Naive thymus-derived CD4-positive, alpha-beta T cell (primary cell): ENCODE results near the gene ARID5B. TPM values are rescaled to one million over a fixed set of nuclear protein-coding genes. Genes with fewer than 3 reads are reported as not detected.

Source experiments
- ATAC-seq: fragments of 150-1000 bp; cut with Tn5 transposase; 2 replicates; pipeline ENCODE4 v1.10.0; 2021; ENCODE audit warnings: mild to moderate bottlenecking, moderate library complexity
- CTCF ChIA-PET: fragments of 350-600 bp; sonication (Branson Sonifier 250); formaldehyde crosslinking; loops from one replicate; lab custom pipeline; 2021; ENCODE audit warnings: antibody characterized with exemption; lab: Charles Lee
- POLR2A ChIA-PET: fragments of 350-600 bp; sonication (Branson Sonifier 250); formaldehyde crosslinking; loops from one replicate; lab custom pipeline; 2021; ENCODE audit warnings: antibody characterized with exemption, inconsistent platforms; lab: Charles Lee
- DNase-seq, 9 donors: peaks; one replicate each; pipeline versions ENCODE4 v3.0.0 to v3.0.0-alpha.2; 2020 to 2022; ENCODE audit warnings: mixed read lengths in 1 of 9
- H3K27ac ChIP-seq: one replicate; pipeline ENCODE4 v1.7.0; 2013; ENCODE audit warnings: mild to moderate bottlenecking, low read depth, low read length, moderate library complexity
- H3K27me3 ChIP-seq, 2 donors: one replicate each; pipeline ENCODE4 v1.7.0; 2013; ENCODE audit warnings: low read length in 2 of 2, mild to moderate bottlenecking in 2 of 2, moderate library complexity in 2 of 2; ENCODE audit not compliant: control insufficient read depth in 2 of 2, insufficient read depth in 2 of 2
- H3K36me3 ChIP-seq, 3 experiments: 1 replicate in 2 of 3; 2 replicates in 1 of 3; pipeline ENCODE4 v1.7.0; 2013; ENCODE audit warnings: low read length in 3 of 3, mild to moderate bottlenecking in 3 of 3, moderate library complexity in 1 of 3; ENCODE audit not compliant: insufficient read depth in 3 of 3, control insufficient read depth in 2 of 3
- H3K4me1 ChIP-seq, 2 donors: one replicate each; pipeline ENCODE4 v1.7.0; 2013; ENCODE audit warnings: low read length in 2 of 2, mild to moderate bottlenecking in 2 of 2, moderate library complexity in 1 of 2; ENCODE audit not compliant: control insufficient read depth in 2 of 2, insufficient read depth in 2 of 2
- H3K4me3 ChIP-seq: 2 replicates; pipeline ENCODE4 v1.7.0; 2013; ENCODE audit warnings: mild to moderate bottlenecking, low read length
- H3K9me3 ChIP-seq, 3 experiments: 1 replicate in 2 of 3; 2 replicates in 1 of 3; pipeline ENCODE4 v1.7.0; 2013; ENCODE audit warnings: low read length in 3 of 3; ENCODE audit not compliant: control insufficient read depth in 2 of 3
- H3K27ac Mint-ChIP-seq, 9 donors: one replicate each; pipeline ENCODE4 v1.8.0; 2020 to 2022; ENCODE audit warnings: mixed read lengths in 9 of 9, mild to moderate bottlenecking in 8 of 9, moderate library complexity in 5 of 9, inconsistent platforms in 2 of 9
- H3K27me3 Mint-ChIP-seq, 5 donors: one replicate each; pipeline ENCODE4 v1.8.0; 2021 to 2022; ENCODE audit warnings: mixed read lengths in 5 of 5, mild to moderate bottlenecking in 1 of 5
- H3K36me3 Mint-ChIP-seq, 5 donors: one replicate each; pipeline ENCODE4 v1.8.0; 2020 to 2022; ENCODE audit warnings: mixed read lengths in 5 of 5, mild to moderate bottlenecking in 3 of 5, inconsistent platforms in 1 of 5
- H3K4me1 Mint-ChIP-seq, 7 donors: one replicate each; pipeline ENCODE4 v1.8.0; 2020 to 2022; ENCODE audit warnings: mixed read lengths in 7 of 7, mild to moderate bottlenecking in 3 of 7, inconsistent platforms in 1 of 7
- H3K4me3 Mint-ChIP-seq, 10 donors: one replicate each; pipeline ENCODE4 v1.8.0; 2020 to 2022; ENCODE audit warnings: mild to moderate bottlenecking in 10 of 10, mixed read lengths in 10 of 10, moderate library complexity in 6 of 10, inconsistent platforms in 2 of 10
- H3K9me3 Mint-ChIP-seq, 11 donors: one replicate each; pipeline ENCODE4 v1.8.0; 2020 to 2022; ENCODE audit warnings: mixed read lengths in 11 of 11, mild to moderate bottlenecking in 4 of 11, inconsistent platforms in 1 of 11, moderate library complexity in 1 of 11
- intact Hi-C, 2 donors: fragments of 100-400 bp; cut with micrococcal nuclease; formaldehyde crosslinking; loops; one replicate each; pipeline ENCODE4 v1.15.1; 2023
- polyA plus RNA-seq, 2 donors: library from polyadenylated mRNA; unstranded; fragments of 300-500 nt; fragmentation: Illumina TruSeq; gene quantifications; one replicate each; pipeline ENCODE4 v1.2.3, GENCODE V29; 2021
- total RNA-seq, 6 experiments: library from RNA in 5 of 6; stranded (reverse) in 5 of 6; gene quantifications; 1 replicate in 5 of 6; 2 replicates in 1 of 6; pipeline ENCODE4 v1.2.3 and lab custom pipeline; 2021 to 2026

ARID5B gene
- total and polyA plus RNA-seq, 7 experiments from 2014 or later, result 18.6 to 60.8 (median 47.4) TPM

GRCh38 chr10:62127975-62128374, 226.5 kb downstream of the ARID5B start:
- ATAC-seq (no peak), DNase-seq (no peak)
- Mint-ChIP-seq H3K36me3 (peaks cover 8 to 44% (median 20%) of the 10 kb centered on the region in 5 donors), H3K9me3 (peaks cover 6 to 38% (median 20%) of the 10 kb centered on the region in 11 donors), H3K4me3 (no peak overlapping the region), H3K27me3 (peaks cover 0 to 4% (median 0%) of the 10 kb centered on the region in 5 donors), H3K4me1 (peaks cover 2 to 13% (median 9%) of the 10 kb centered on the region in 7 donors), H3K27ac (peak overlapping the region in 4 of 9 donors; percentile 8 to 73 (median 38))
- Histone ChIP-seq H3K27me3 (no peaks in the 10 kb centered on the region), H3K36me3 (no peaks in the 10 kb centered on the region), H3K4me1 (peaks cover 0 to 5% of the 10 kb centered on the region in 2 donors), H3K9me3 (peaks cover 0 to 5% (median 0%) of the 10 kb centered on the region in 3 experiments), H3K27ac (no peak overlapping the region), H3K4me3 (no peak overlapping the region)
- ChIA-PET POLR2A (interaction anchor here (0.8 kb wide), 1 partner anchor 89 kb away, joined by 4 read pairs; no protein-coding TSS in a partner anchor), CTCF (interaction anchor here (1.0 kb wide), 1 partner anchor 90 kb away, joined by 4 read pairs; no protein-coding TSS in a partner anchor)
- intact Hi-C loops, result loop anchor here in 1 of 2 donors (2.0 kb wide), 1 partner anchor 19 kb away; no protein-coding TSS in a partner anchor

GRCh38 chr10:62130948-62131347, 229.4 kb downstream of the ARID5B start:
- POLR2A ChIA-PET, result no interaction called here
- Histone ChIP-seq H3K4me1 (peaks cover 0 to 5% of the 10 kb centered on the region in 2 donors), H3K4me3 (no peak overlapping the region), H3K9me3 (peaks cover 0 to 5% (median 0%) of the 10 kb centered on the region in 3 experiments), H3K27me3 (no peaks in the 10 kb centered on the region), H3K36me3 (no peaks in the 10 kb centered on the region), H3K27ac (no peak overlapping the region)
- intact Hi-C loops, result no loop called here
- Mint-ChIP-seq H3K27me3 (peaks cover 0 to 2% (median 0%) of the 10 kb centered on the region in 5 donors), H3K4me1 (peaks cover 2 to 11% (median 9%) of the 10 kb centered on the region in 7 donors), H3K36me3 (peaks cover 6 to 36% (median 11%) of the 10 kb centered on the region in 5 donors), H3K9me3 (peaks cover 3 to 20% (median 12%) of the 10 kb centered on the region in 11 donors), H3K4me3 (no peak overlapping the region), H3K27ac (no peak overlapping the region)
- DNase-seq, result no peak
- no peak for ATAC-seq
- CTCF ChIA-PET, result no interaction called here

GRCh38 chr10:62131724-62132123, 230.2 kb downstream of the ARID5B start:
- DNase-seq (no peak), ATAC-seq (no peak)
- Histone ChIP-seq H3K36me3 (no peaks in the 10 kb centered on the region), H3K4me3 (no peak overlapping the region), H3K27ac (no peak overlapping the region), H3K9me3 (peaks cover 0 to 5% (median 0%) of the 10 kb centered on the region in 3 experiments), H3K4me1 (peaks cover 0 to 5% of the 10 kb centered on the region in 2 donors), H3K27me3 (no peaks in the 10 kb centered on the region)
- Mint-ChIP-seq H3K27me3 (no peaks in the 10 kb centered on the region), H3K36me3 (peaks cover 4 to 34% (median 11%) of the 10 kb centered on the region in 5 donors), H3K9me3 (peaks cover 3 to 20% (median 12%) of the 10 kb centered on the region in 11 donors), H3K27ac (peak overlapping the region in 1 of 9 donors; percentile 13), H3K4me3 (no peak overlapping the region), H3K4me1 (peaks cover 2 to 11% (median 9%) of the 10 kb centered on the region in 7 donors)
- ChIA-PET CTCF (no interaction called here), POLR2A (no interaction called here)
- intact Hi-C loops, result no loop called here

- peaks cover 4 to 31% (median 13%) of the 10 kb centered on the region in 5 donors for H3K36me3 Mint-ChIP-seq
- Histone ChIP-seq H3K36me3 (no peaks in the 10 kb centered on the region), H3K9me3 (peaks cover 0 to 5% (median 0%) of the 10 kb centered on the region in 3 experiments), H3K27ac (no peak overlapping the region), H3K4me3 (no peak overlapping the region), H3K4me1 (no peaks in the 10 kb centered on the region), H3K27me3 (no peaks in the 10 kb centered on the region)
- ChIA-PET CTCF (no interaction called here), POLR2A (no interaction called here)
- no peaks in the 10 kb centered on the region for H3K27me3 Mint-ChIP-seq
- peaks cover 0 to 6% (median 0%) of the 10 kb centered on the region in 7 donors for H3K4me1 Mint-ChIP-seq
- H3K27ac Mint-ChIP-seq, result no peak overlapping the region
- intact Hi-C loops, result no loop called here
- DNase-seq (no peak), ATAC-seq (no peak)
- no peak overlapping the region for H3K4me3 Mint-ChIP-seq
- peaks cover 3 to 22% (median 13%) of the 10 kb centered on the region in 11 donors for H3K9me3 Mint-ChIP-seq
Observed at GRCh38 chr10:62133618-62134017, 232.1 kb downstream of the ARID5B start.

- H3K36me3 ChIP-seq, result no peaks in the 10 kb centered on the region
- H3K36me3 Mint-ChIP-seq, result peaks cover 0 to 33% (median 8%) of the 10 kb centered on the region in 5 donors
- peaks cover 0 to 14% (median 5%) of the 10 kb centered on the region in 11 donors for H3K9me3 Mint-ChIP-seq
- ATAC-seq, result no peak
- peaks cover 0 to 3% (median 0%) of the 10 kb centered on the region in 7 donors for H3K4me1 Mint-ChIP-seq
- H3K4me1 ChIP-seq, result no peaks in the 10 kb centered on the region
- CTCF ChIA-PET, result no interaction called here
- no peaks in the 10 kb centered on the region for H3K9me3 ChIP-seq
- H3K27ac Mint-ChIP-seq, result no peak overlapping the region
- DNase-seq, result no peak
- intact Hi-C loops, result no loop called here
- no peak overlapping the region for H3K27ac ChIP-seq
- POLR2A ChIA-PET, result no interaction called here
- H3K4me3 Mint-ChIP-seq, result no peak overlapping the region
- H3K4me3 ChIP-seq, result no peak overlapping the region
- no peaks in the 10 kb centered on the region for H3K27me3 Mint-ChIP-seq
- no peaks in the 10 kb centered on the region for H3K27me3 ChIP-seq
Observed at GRCh38 chr10:62136931-62137330, 235.4 kb downstream of the ARID5B start.

Other genes with a start within 250 kb of the ARID5B start
- gene CABCOCO1, start 238.8 kb upstream of the ARID5B start, total RNA-seq, result not detected
- not detected for gene CABCOCO1, start 238.8 kb upstream of the ARID5B start, polyA plus RNA-seq